ENCODE results near the gene HNRNPA3. TPM values are rescaled to one million over a fixed set of nuclear protein-coding genes. Genes with fewer than 3 reads are reported as not detected.
A peak's percentile ranks its signal among the peaks of the same experiment; 100 is the strongest.
"Not testable (repeated sequence)": the region's sequence is repeated elsewhere in the genome, so short reads cannot be mapped to it uniquely, and the experiment has no call there.

Gene HNRNPA3
- total RNA-seq, 1 experiment from 2014 or later, result 37.8 TPM

DNA sequence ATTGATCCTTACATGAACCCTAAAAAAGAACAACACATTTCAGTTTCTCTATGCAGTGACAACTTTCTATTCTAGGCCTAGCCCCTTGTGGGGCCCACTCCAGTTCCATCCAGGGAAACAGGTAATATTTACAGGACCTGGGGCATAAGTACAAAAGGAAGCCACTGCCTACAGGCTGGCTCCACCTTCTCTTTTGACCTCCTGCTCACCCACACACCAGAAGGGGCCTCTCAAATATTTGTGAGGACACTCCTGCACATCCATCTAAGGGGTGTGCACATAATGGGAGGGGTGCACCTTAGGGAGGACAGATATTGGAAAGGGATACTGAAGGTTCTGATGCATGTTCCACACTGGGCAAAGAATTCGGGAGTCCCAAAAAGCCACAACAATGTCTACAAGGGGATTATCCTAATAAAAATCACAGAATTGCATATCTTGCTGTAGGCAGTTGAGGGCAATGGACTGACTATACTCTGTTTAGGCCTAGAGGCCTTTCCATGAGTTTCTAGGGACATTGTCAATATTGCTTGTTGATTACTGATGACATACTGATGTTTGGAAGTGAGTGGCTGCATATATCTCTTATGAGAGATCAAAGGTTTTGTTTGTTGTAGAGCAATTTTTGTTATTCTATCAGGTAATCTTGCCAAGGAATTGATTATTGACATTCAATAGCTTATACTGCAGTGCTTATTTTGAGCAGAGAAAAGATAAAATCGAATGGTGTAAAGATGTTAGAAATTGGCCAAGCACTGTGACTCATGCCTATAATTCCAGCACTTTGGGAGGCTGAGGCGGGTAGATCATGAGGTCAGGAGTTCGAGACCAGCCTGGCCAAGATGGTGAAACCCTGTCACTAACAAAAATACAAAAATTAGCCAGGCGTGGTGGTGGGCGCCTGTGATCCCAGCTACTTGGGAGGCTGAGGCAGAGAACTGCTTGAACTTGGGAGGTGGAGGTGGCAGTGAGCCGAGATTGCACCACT lies 23.8 kb upstream of the HNRNPA3 start:
- DNase-seq (ENCODE audit: low spot score), result no peak

GRCh38 chr2:177190941-177191340 lies 21.7 kb upstream of the HNRNPA3 start:
- no peak for DNase-seq (ENCODE audit: low spot score)

DNA sequence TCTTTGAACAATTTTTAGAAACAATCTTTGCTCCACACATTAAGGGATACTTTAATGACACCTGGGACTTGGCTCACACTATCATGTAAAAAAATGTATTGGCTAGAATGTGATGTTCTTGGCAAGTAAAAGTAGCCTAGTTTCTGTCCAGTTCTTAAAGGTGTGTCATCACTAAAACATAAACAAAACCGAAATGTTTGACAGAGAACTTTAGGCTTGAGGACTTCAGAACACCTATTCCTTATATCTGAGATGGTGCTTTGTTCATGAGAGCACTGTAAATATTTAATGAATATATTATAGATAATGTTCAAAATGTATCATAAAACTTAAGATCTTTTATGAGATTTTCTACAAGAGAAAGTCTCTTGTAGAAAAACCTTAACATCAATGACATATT lies 19.8 kb upstream of the HNRNPA3 start:
- DNase-seq (ENCODE audit: low spot score), result no peak

DNA sequence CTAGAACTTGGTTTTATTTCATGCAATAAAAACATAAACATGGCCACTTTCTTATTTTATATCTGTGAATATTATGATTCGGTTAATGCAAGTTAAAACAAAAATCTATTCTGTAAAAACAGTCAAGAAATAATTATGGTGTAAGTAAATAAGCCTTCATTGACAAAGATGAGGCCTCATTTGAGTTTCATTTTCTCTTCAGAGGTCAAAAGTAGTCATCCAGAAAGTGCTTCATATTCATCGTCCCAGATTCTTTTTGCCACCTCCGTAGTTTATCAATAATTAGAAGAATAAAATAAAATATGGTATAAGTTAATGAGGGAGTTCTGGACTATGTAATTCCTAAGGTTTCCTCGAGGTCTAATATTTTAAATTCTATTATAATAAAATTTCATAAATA lies 19.4 kb upstream of the HNRNPA3 start:
- DNase-seq (ENCODE audit: low spot score), result no peak

GRCh38 chr2:177195194-177195593 lies 17.4 kb upstream of the HNRNPA3 start:
- no peak for DNase-seq (ENCODE audit: low spot score)

DNA sequence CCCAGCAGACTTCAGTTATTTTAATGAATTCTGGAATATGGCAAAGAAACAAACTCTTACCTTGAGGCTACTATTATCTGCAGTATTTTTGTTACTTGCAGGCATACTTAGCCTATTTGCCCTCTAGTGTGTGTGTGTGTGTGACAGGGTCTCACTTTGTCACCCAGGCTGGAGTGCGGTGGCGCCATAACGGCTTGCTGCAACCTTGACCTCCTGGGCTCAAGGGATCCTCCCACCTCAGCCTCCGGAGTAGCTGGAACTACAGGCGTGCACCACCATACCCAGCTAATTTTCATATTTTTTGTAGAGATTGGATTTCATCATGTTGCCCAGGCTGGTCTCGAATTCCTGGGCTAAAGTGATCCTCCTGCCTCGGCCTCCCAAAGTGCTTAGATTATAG lies 12.2 kb upstream of the HNRNPA3 start:
- DNase-seq (ENCODE audit: low spot score), result not testable (repeated sequence)

DNA sequence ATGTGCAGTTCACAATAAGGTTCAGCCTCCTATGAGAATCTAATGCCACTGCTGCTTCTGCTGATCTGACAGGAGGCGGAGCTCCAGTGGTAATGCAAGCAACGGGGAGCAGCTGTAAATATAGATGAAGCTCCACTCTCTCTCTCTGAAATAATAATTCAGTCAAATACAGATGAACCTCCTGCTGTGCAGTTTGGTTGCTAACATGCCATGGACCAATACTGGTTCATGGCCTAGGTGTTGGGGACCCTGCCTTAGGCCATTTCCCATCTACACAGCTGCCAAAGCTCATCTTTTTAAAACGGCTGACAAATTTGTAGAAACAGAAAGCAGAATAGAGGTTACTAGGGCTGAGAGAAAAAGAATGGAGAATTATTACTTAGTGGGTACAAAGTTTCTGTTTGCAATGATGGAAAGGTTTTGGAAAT lies 10.7 kb upstream of the HNRNPA3 start:
- no peak for DNase-seq (ENCODE audit: low spot score)

- no peak for DNase-seq (ENCODE audit: low spot score)
Observed at GRCh38 chr2:177204417-177204816, 8.2 kb upstream of the HNRNPA3 start.

DNA sequence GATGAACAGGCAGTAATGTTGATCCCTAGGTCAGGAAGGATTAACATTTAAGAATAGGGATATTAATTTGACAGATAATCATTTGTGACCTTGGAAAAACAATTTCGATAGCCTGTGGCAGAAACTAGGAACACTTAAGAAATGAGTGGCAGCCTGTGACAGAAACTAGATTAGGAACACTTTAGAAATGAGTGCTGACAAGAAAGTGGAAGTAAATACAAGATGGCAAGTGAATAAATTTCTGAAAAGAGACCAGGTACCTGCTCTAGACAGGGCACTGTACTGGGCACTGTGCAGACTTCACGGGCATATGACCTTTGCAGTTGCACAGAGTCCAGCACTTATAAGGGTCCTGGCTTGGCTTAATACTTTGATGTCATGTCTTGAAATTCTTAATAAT lies 5.5 kb upstream of the HNRNPA3 start:
- DNase-seq (ENCODE audit: low spot score), result no peak

DNA sequence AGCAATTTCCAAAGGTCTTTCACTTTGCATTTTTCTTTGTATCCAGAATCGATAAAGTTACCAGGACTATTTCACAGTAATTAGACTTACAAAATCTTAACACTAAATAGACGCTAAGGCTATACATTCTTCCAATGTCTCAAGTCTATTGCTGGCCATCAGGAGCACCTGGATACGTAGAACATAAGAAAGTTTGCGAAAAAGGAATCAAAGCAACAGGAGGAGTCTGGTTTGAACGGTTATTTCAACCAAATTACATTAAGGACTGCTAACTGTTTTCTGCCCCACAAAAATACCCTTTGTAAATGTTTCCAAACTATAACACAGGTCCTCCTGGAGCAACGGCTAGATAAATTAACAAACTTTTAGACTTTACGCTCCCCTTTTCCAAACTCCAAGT lies 1.4 kb upstream of the HNRNPA3 start:
- no peak for DNase-seq (ENCODE audit: low spot score)

DNA sequence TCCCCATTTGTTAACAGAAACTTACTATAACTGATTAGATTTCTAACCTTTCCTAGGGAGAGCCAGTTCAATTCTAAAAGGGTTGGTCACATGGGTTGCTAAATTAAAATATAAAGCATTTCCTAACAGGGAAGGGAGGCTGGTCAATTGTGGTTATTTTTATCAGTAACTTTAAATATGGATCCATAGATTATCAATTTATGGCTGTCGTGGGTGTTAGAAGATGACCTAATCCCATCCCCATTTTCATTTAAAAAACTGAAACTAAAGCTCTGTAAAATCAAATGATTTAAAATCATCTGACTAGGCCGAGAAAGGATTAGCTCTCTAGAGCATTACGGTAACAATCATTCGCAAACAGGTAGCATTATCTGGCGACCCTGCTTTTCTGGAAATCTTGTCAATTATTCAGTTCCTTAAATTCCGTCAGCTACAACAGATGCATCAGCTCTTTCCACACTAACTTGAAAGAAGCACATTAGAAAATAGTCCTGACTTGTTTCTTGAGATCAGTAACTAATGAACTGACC lies 953 bp upstream of the HNRNPA3 start:
- no peak for DNase-seq (ENCODE audit: low spot score)

GRCh38 chr2:177212891-177213856 lies 580 bp downstream of the HNRNPA3 start:
- DNase-seq (ENCODE audit: low spot score), result peak; percentile 78

- DNase-seq (ENCODE audit: low spot score), result no peak
Observed at GRCh38 chr2:177217247-177217843, 4.8 kb downstream of the HNRNPA3 start.

- not testable (repeated sequence) for DNase-seq (ENCODE audit: low spot score)
Observed at GRCh38 chr2:177219787-177220186, 7.2 kb downstream of the HNRNPA3 start.

DNA sequence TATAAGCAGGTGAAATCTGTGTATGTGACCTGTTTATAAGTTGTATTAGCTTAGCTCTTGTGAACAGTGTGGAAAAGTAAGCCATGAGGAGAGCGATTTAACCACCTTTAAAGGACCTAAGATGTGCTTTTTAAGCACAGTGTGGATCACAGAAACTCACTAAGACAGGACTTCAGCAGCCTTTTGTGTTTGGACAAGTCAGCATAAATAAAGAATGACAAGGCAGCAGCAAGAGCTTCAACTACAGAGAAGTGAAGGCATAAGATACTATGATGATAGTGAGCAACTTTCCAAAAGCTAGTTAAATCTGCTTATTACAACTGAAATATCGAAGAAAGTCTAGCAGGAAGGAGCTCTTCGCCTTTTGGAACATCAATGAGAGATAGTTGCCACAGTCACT lies 8.9 kb downstream of the HNRNPA3 start:
- no peak for DNase-seq (ENCODE audit: low spot score)

GRCh38 chr2:177221970-177222369 lies 9.4 kb downstream of the HNRNPA3 start:
- DNase-seq (ENCODE audit: low spot score), result no peak

DNA sequence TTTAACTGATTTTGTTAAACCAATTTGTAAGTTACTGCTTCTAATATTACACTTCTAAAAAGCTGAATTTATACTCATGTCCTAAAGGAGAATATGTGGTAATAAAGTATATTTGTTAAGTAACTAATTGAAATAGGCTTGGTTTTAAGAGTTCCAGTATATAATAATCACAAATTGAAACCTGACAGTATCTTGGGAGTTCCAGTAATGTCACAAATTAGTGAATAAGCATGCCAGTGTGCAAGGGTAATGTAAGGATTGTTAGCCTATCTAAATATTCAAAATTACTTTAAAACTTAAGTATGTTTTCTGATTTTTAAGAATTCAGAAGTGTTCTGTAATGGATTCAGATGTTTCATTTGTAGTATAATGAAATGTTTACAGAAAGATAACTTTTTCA lies 10.8 kb downstream of the HNRNPA3 start:
- not testable (repeated sequence) for DNase-seq (ENCODE audit: low spot score)

GRCh38 chr2:177225965-177226360 lies 13.4 kb downstream of the HNRNPA3 start:
- DNase-seq (ENCODE audit: low spot score), result no peak

- DNase-seq (ENCODE audit: low spot score), result no peak
Observed at GRCh38 chr2:177229442-177230242, 17.0 kb downstream of the HNRNPA3 start.

DNA sequence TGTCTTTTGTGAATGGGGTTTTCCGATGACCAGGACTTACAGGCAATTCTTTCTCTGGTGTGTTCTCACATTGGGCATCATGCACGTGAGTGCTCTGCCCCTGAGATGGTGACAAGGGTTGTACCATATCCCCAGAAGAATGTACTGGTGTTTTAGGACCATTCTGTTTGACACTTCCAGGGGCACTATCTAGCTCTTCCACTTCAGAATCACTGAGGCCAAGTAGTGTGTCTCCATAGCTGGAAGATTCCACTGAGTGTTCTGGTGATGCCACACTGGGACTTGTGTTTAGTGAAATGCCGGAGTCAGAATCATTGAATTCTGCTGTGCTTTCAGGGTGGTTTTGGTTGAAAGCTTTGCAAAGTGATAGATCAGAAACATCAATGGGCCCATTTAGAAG lies 18.7 kb downstream of the HNRNPA3 start:
- no peak for DNase-seq (ENCODE audit: low spot score)

Data from A172 (cell line).